GM13977 (cell line): ENCODE results near the gene LMAN2.

Source experiments
- DNase-seq: peaks from one replicate; pipeline ENCODE4 v3.0.0; 2012; ENCODE audit warnings: low spot score
- CTCF ChIP-seq: IDR thresholded peaks from 2 replicates; pipeline ENCODE4 v1.5.1; 2012; ENCODE audit warnings: mild to moderate bottlenecking, control low read depth; ENCODE audit not compliant: insufficient read depth; ENCODE audit errors: extremely low read depth, missing control alignments
- in situ Hi-C: fragments of 300-500 bp; cut with MboI; formaldehyde crosslinking; loops from one replicate; pipeline ENCODE4 v1.12.0; 2022; ENCODE audit warnings: low sequenced_read_pairs, low pct_unique_long_range_greater_than_20kb, mixed read lengths, inconsistent platforms; ENCODE audit not compliant: unreplicated experiment

The LMAN2 gene

GRCh38 chr5:177354256-177354655, 2.8 kb upstream of the LMAN2 start:
- DNase-seq: no peak
- TF ChIP-seq CTCF: no peak
- in situ Hi-C loops: no loop called here

- no peak for TF ChIP-seq CTCF
- DNase-seq: no peak
- in situ Hi-C loops: no loop called here
Measured at GRCh38 chr5:177353093-177353492, 1.6 kb upstream of the LMAN2 start.

GRCh38 chr5:177350776-177351391, 584 bp downstream of the LMAN2 start:
- no peak for TF ChIP-seq CTCF
- DNase-seq: no peak
- in situ Hi-C loops: no loop called here

- in situ Hi-C loops: no loop called here
- TF ChIP-seq CTCF: no peak
- no peak for DNase-seq
Measured at GRCh38 chr5:177349762-177350161, 1.7 kb downstream of the LMAN2 start.

GRCh38 chr5:177349362-177349647, 2.2 kb downstream of the LMAN2 start:
- no peak for TF ChIP-seq CTCF
- in situ Hi-C loops: no loop called here
- DNase-seq: no peak

- TF ChIP-seq CTCF: no peak
- in situ Hi-C loops: no loop called here
- no peak for DNase-seq
Measured at GRCh38 chr5:177347699-177348098, 3.8 kb downstream of the LMAN2 start.

- no peak for TF ChIP-seq CTCF
- in situ Hi-C loops: no loop called here
- no peak for DNase-seq
Measured at GRCh38 chr5:177346820-177347219, 4.6 kb downstream of the LMAN2 start.
